Fibroblast of lung (primary cell): Measurements from ENCODE around the gene ATG101. TPM values are rescaled to one million over a fixed set of nuclear protein-coding genes. Genes with fewer than 3 reads are reported as not detected.

Experiments
- DNase-seq, 2 donors: peaks; one replicate each; pipeline versions ENCODE4 v3.0.0 to v3.0.0-alpha.2; 2010; ENCODE audit warnings: low read depth in 2 of 2
- H2AFZ ChIP-seq: 2 replicates; pipeline ENCODE4 v1.5.1; 2012; ENCODE audit warnings: low read length, control low read depth, inconsistent platforms
- H3K27ac ChIP-seq: 2 replicates; pipeline ENCODE4 v1.5.1; 2011; ENCODE audit warnings: low read length, control low read depth; ENCODE audit not compliant: insufficient read depth
- H3K27me3 ChIP-seq: 2 replicates; pipeline ENCODE4 v1.5.1; 2011; ENCODE audit warnings: mild to moderate bottlenecking, low read length; ENCODE audit not compliant: control insufficient read depth, insufficient read depth
- H3K36me3 ChIP-seq: 2 replicates; pipeline ENCODE4 v1.5.1; 2011; ENCODE audit warnings: low read length; ENCODE audit not compliant: control insufficient read depth, insufficient read depth
- H3K4me1 ChIP-seq: 2 replicates; pipeline ENCODE4 v1.5.1; 2011; ENCODE audit warnings: low read length; ENCODE audit not compliant: control insufficient read depth, insufficient read depth; ENCODE audit errors: extremely low read depth
- H3K4me2 ChIP-seq: 2 replicates; pipeline ENCODE4 v1.5.1; 2011; ENCODE audit warnings: low read length, control low read depth; ENCODE audit not compliant: insufficient read depth; ENCODE audit errors: extremely low read depth
- H3K4me3 ChIP-seq, 4 experiments: fragments of 200-600 bp in 1 of 4; sonication (generic) in 1 of 4; replicated peaks in 1 of 4; 2 replicates each; pipeline ENCODE4 v1.5.1; 2011 to 2016; ENCODE audit warnings: low read length in 4 of 4, low read depth in 3 of 4, mild to moderate bottlenecking in 3 of 4, control low read depth in 2 of 4, inconsistent platforms in 1 of 4, mixed read lengths in 1 of 4; ENCODE audit not compliant: insufficient read depth in 1 of 4; ENCODE audit errors: control extremely low read depth in 1 of 4
- H3K79me2 ChIP-seq: 2 replicates; pipeline ENCODE4 v1.5.1; 2012; ENCODE audit warnings: mild to moderate bottlenecking, low read length, inconsistent platforms; ENCODE audit not compliant: control insufficient read depth, insufficient read depth
- H3K9ac ChIP-seq: 2 replicates; pipeline ENCODE4 v1.5.1; 2011; ENCODE audit warnings: mild to moderate bottlenecking, low read length, control low read depth; ENCODE audit not compliant: insufficient read depth
- H3K9me3 ChIP-seq: 2 replicates; pipeline ENCODE4 v1.5.1; 2012; ENCODE audit warnings: low read depth, low read length; ENCODE audit not compliant: control insufficient read depth, insufficient read depth
- H4K20me1 ChIP-seq: 2 replicates; pipeline ENCODE4 v1.5.1; 2011; ENCODE audit warnings: low read length; ENCODE audit not compliant: control insufficient read depth, insufficient read depth; ENCODE audit errors: extremely low read depth
- CTCF ChIP-seq, 2 donors: IDR thresholded peaks in 1 of 2; conservative IDR thresholded peaks in 1 of 2; 1 replicate in 1 of 2; 2 replicates in 1 of 2; pipeline ENCODE4 v1.5.1; 2011 to 2012; ENCODE audit warnings: low read length in 2 of 2, control low read depth in 1 of 2, inconsistent platforms in 1 of 2, low read depth in 1 of 2, mild to moderate bottlenecking in 1 of 2
- EZH2 ChIP-seq: IDR thresholded peaks from 2 replicates; pipeline ENCODE4 v1.5.1; 2012; ENCODE audit warnings: low read length, control low read depth, mild to moderate bottlenecking; ENCODE audit errors: missing control alignments
- polyA plus RNA-seq, 2 donors: library from polyadenylated mRNA; depleted of rRNA in 1 of 2; stranded (reverse) in 1 of 2; unstranded in 1 of 2; fragments of >200 nt; gene quantifications; 2 replicates each; pipeline ENCODE4 v1.2.1, GENCODE V29; 2011 to 2012; ENCODE audit warnings: missing spikeins in 1 of 2
- total RNA-seq: library from RNA; depleted of rRNA; stranded (reverse); fragments of >200 nt; gene quantifications from 2 replicates; pipeline ENCODE4 v1.2.1, GENCODE V29; 2014

ATG101 gene
- total and polyA plus RNA-seq, 2 donors (not counting 1 experiment from before 2014, with no cell fraction given) = 82.9 to 90.3 TPM

GRCh38 chr12:52086366-52086765 is 16.6 kb downstream of the ATG101 start:
- Histone ChIP-seq H3K9ac (no peak overlapping the region), H3K36me3 (no peaks in the 10 kb centered on the region), H3K79me2 (no peaks in the 10 kb centered on the region), H3K9me3 (no peaks in the 10 kb centered on the region), H3K4me1 (peaks cover 20% of the 10 kb centered on the region), H2AFZ (no peak overlapping the region), H4K20me1 (no peaks in the 10 kb centered on the region), H3K27ac (no peak overlapping the region), H3K27me3 (peaks cover 10% of the 10 kb centered on the region), H3K4me3 (no peak overlapping the region), H3K4me2 (no peak overlapping the region)
- TF ChIP-seq CTCF (conservative IDR thresholded peaks at IDR 0.05 in 1 of 2, IDR thresholded peaks at IDR 0.05 in 1 of 2; ENCODE audit: low read depth in 1 of 2, low read length in 2 of 2) (no peak), EZH2 (no peak)
- DNase-seq = peak in 1 of 2 donors; percentile 38

DNA sequence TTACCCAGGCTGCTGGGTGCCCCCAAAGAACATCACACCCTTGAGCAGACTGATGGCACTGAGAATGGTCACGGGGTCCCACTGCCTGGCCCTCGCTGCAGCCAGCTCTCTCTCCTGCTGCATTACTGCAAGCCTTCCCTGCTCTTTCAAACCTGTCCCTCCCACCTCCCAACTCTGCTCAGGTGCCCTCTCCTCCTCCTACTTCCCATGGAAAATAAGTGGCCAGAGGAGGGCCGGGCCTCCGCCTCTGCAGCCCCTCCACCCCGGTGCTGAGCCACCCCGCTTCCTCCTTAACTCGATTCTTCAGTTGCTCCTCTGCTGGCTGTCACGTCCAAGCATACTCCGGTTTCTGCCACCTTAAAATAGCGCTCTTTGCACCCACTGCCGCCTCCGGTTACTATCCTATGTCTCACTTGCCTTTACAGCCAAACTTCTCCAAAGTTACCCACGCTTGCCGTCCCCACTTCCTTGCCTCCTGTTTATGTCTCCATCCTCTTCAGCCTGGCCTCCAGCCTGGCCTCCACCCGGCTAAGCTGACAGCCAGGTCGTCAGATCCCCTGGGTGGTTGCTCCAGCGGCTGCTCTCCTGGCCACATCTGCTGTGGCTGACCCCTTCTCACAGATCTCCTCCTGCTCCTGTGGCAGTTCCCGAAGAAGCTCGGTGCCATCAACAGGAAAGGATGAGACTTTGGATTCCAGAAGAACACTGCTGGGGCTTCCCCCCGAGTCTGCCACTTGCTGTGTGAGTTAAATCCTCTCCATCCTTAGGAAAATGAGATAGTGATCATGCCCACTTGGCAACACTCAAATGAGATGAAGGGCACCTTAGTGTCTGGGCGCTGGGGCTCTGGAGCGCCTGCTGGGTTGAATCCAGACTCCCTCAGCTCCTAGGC is 17.4 kb downstream of the ATG101 start:
- H3K4me3 ChIP-seq = no peak overlapping the region
- no peak overlapping the region for H3K9ac ChIP-seq
- peaks cover 12% of the 10 kb centered on the region for H3K4me1 ChIP-seq
- TF ChIP-seq EZH2 = no peak
- TF ChIP-seq CTCF (conservative IDR thresholded peaks at IDR 0.05 in 1 of 2, IDR thresholded peaks at IDR 0.05 in 1 of 2; ENCODE audit: low read depth in 1 of 2, low read length in 2 of 2) = no peak
- H3K27me3 ChIP-seq = peaks cover 11% of the 10 kb centered on the region
- DNase-seq = no peak
- H3K36me3 ChIP-seq = no peaks in the 10 kb centered on the region
- H3K4me2 ChIP-seq = no peak overlapping the region
- no peaks in the 10 kb centered on the region for H3K79me2 ChIP-seq
- H3K9me3 ChIP-seq = no peaks in the 10 kb centered on the region
- no peak overlapping the region for H3K27ac ChIP-seq
- H2AFZ ChIP-seq = no peak overlapping the region
- no peaks in the 10 kb centered on the region for H4K20me1 ChIP-seq

- H4K20me1 ChIP-seq = no peaks in the 10 kb centered on the region
- H3K9me3 ChIP-seq = no peaks in the 10 kb centered on the region
- no peaks in the 10 kb centered on the region for H3K79me2 ChIP-seq
- no peak overlapping the region for H3K9ac ChIP-seq
- no peak overlapping the region for H2AFZ ChIP-seq
- no peak overlapping the region for H3K27ac ChIP-seq
- no peak overlapping the region for H3K4me3 ChIP-seq
- peaks cover 2% of the 10 kb centered on the region for H3K4me1 ChIP-seq
- no peaks in the 10 kb centered on the region for H3K36me3 ChIP-seq
- no peak overlapping the region for H3K4me2 ChIP-seq
- TF ChIP-seq CTCF (conservative IDR thresholded peaks at IDR 0.05 in 1 of 2, IDR thresholded peaks at IDR 0.05 in 1 of 2; ENCODE audit: low read depth in 1 of 2, low read length in 2 of 2) = no peak
- no peak for TF ChIP-seq EZH2
- DNase-seq = no peak
- H3K27me3 ChIP-seq = peaks cover 11% of the 10 kb centered on the region
These were observed 18.4 kb downstream of the ATG101 start for GRCh38 chr12:52087961-52088820.
